Endothelial cell of umbilical vein (primary cell): ENCODE results near the gene MBD5. TPM values are rescaled to one million over a fixed set of nuclear protein-coding genes. Genes with fewer than 3 reads are reported as not detected.

Source experiments
- BruUV-seq: library from RNA; stranded (reverse); fragments of 400-500 nt; replicated peaks from 2 replicates; lab custom pipeline; 2021; lab: Mats Ljungman, UMichigan
- CTCF ChIA-PET: fragments of 300-600, 350-600 bp; sonication (Branson Sonifier 250); formaldehyde crosslinking; loops from one replicate; lab custom pipeline; 2021; ENCODE audit warnings: antibody characterized with exemption, inconsistent platforms; lab: Charles Lee
- POLR2A ChIA-PET: fragments of 300-600, 350-600 bp; sonication (Branson Sonifier 250); formaldehyde crosslinking; loops from one replicate; lab custom pipeline; 2021; ENCODE audit warnings: antibody characterized with exemption, inconsistent platforms; lab: Charles Lee
- DNase-seq: peaks from one replicate; pipeline ENCODE4 v3.0.0-alpha.2; 2011; ENCODE audit warnings: low read depth, low spot score
- FAIRE-seq: peaks from 2 replicates; lab custom pipeline; 2011; peaks lifted over from hg19 to GRCh38; lab: Jason Lieb, UNC
- H2AFZ ChIP-seq: 2 replicates; pipeline ENCODE4 v1.6.0; 2012; ENCODE audit warnings: low read depth, low read length, control low read depth, inconsistent platforms
- H3K27ac ChIP-seq: 2 replicates; pipeline ENCODE4 v1.5.1; 2011; ENCODE audit warnings: low read depth, mild to moderate bottlenecking, control low read depth, low read length, moderate library complexity; ENCODE audit not compliant: insufficient read depth
- H3K27me3 ChIP-seq, 2 experiments: 2 replicates each; pipeline versions ENCODE4 v1.6.0 to v1.6.1; 2011; ENCODE audit warnings: low read length in 2 of 2, mixed read lengths in 1 of 2; ENCODE audit not compliant: control insufficient read depth in 2 of 2, insufficient read depth in 2 of 2
- H3K36me3 ChIP-seq, 2 experiments: 2 replicates in 1 of 2; 3 replicates in 1 of 2; pipeline ENCODE4 v1.5.1; 2011; ENCODE audit warnings: low read length in 2 of 2, mild to moderate bottlenecking in 1 of 2, moderate library complexity in 1 of 2; ENCODE audit not compliant: control insufficient read depth in 2 of 2, insufficient read depth in 2 of 2; ENCODE audit errors: extremely low read depth in 1 of 2
- H3K4me1 ChIP-seq: 3 replicates; pipeline ENCODE4 v1.5.1; 2011; ENCODE audit warnings: mild to moderate bottlenecking, low read length; ENCODE audit not compliant: control insufficient read depth, insufficient read depth; ENCODE audit errors: extremely low read depth
- H3K4me2 ChIP-seq: 2 replicates; pipeline ENCODE4 v1.6.1; 2011; ENCODE audit warnings: low read length, control low read depth, mixed read lengths; ENCODE audit not compliant: insufficient read depth
- H3K4me3 ChIP-seq, 3 experiments: fragments of 200-600 bp in 1 of 3; sonication (generic), shearing (Covaris generic) in 1 of 3; replicated peaks in 1 of 3; 2 replicates each; pipeline ENCODE4 v1.5.1; 2011 to 2016; ENCODE audit warnings: control low read depth in 3 of 3, low read length in 3 of 3, mild to moderate bottlenecking in 2 of 3, inconsistent platforms in 1 of 3, low read depth in 1 of 3, moderate library complexity in 1 of 3; ENCODE audit not compliant: insufficient read depth in 1 of 3
- H3K79me2 ChIP-seq: 2 replicates; pipeline ENCODE4 v1.6.0; 2012; ENCODE audit warnings: low read length, inconsistent platforms; ENCODE audit not compliant: control insufficient read depth, insufficient read depth
- H3K9ac ChIP-seq: replicated peaks from 2 replicates; pipeline ENCODE3; 2011; ENCODE audit warnings: low read length, control low read depth; ENCODE audit not compliant: insufficient read depth; ENCODE audit errors: extremely low read depth
- H3K9me1 ChIP-seq: replicated peaks from 3 replicates; pipeline ENCODE4 v1.6.0; 2011; ENCODE audit warnings: mild to moderate bottlenecking, low read length; ENCODE audit not compliant: control insufficient read depth, insufficient read depth; ENCODE audit errors: extremely low read depth
- H3K9me3 ChIP-seq: replicated peaks from 2 replicates; pipeline ENCODE4 v1.5.1; 2012; ENCODE audit warnings: low read length, inconsistent platforms; ENCODE audit not compliant: control insufficient read depth, insufficient read depth
- H4K20me1 ChIP-seq: replicated peaks from 2 replicates; pipeline ENCODE3; 2011; ENCODE audit warnings: mild to moderate bottlenecking, low read length; ENCODE audit not compliant: control insufficient read depth, insufficient read depth; ENCODE audit errors: extremely low read depth
- EZH2 ChIP-seq: IDR thresholded peaks from 2 replicates; pipeline ENCODE4 v1.6.1; 2012; ENCODE audit warnings: borderline replicate concordance, low read depth, mild to moderate bottlenecking, moderate library complexity, low read length, inconsistent platforms; ENCODE audit not compliant: severe bottlenecking
- FOS ChIP-seq: IDR thresholded peaks from 2 replicates; pipeline ENCODE4 v1.6.1; 2011; ENCODE audit warnings: mild to moderate bottlenecking, low read length, moderate library complexity, borderline replicate concordance; ENCODE audit not compliant: insufficient read depth
- GATA2 ChIP-seq: IDR thresholded peaks from 2 replicates; pipeline ENCODE4 v1.7.0; 2011; ENCODE audit warnings: low read depth, mild to moderate bottlenecking, moderate library complexity, mixed read lengths, low read length; ENCODE audit not compliant: insufficient read length, insufficient read depth
- JUN ChIP-seq: IDR thresholded peaks from 2 replicates; pipeline ENCODE4 v1.6.1; 2011; ENCODE audit warnings: borderline replicate concordance, low read depth; ENCODE audit not compliant: insufficient read length, insufficient read depth
- MYC ChIP-seq: IDR thresholded peaks from one replicate; pipeline ENCODE4 v1.6.1; 2011; ENCODE audit warnings: mild to moderate bottlenecking, low read depth, low read length
- POLR2A ChIP-seq: IDR thresholded peaks from 2 replicates; pipeline ENCODE4 v1.6.1; 2012; ENCODE audit warnings: low read depth, mild to moderate bottlenecking, control low read depth, low read length
- POLR2AphosphoS5 ChIP-seq: IDR thresholded peaks from 2 replicates; pipeline ENCODE4 v1.6.1; 2012; ENCODE audit warnings: low read depth, mild to moderate bottlenecking, control low read depth, low read length, moderate library complexity; ENCODE audit not compliant: insufficient read depth
- dilution Hi-C: fragments of 300-500 bp; cut with MboI; formaldehyde crosslinking; loops from one replicate; pipeline ENCODE4 v1.15.0; 2019; ENCODE audit warnings: low sequenced_read_pairs; ENCODE audit not compliant: extremely low pct_ligation_motif_present
- intact Hi-C: fragments of 100-400 bp; cut with micrococcal nuclease; formaldehyde crosslinking; loops from one replicate; pipeline ENCODE4 v1.10.0; 2022
- polyA plus RNA-seq, 4 experiments: library from polyadenylated mRNA; depleted of rRNA in 3 of 4; stranded (reverse) in 3 of 4; unstranded in 1 of 4; fragments of >200 nt; gene quantifications; 2 replicates each; pipeline versions ENCODE4 v1.2.1 to v1.2.3, GENCODE V29; 2011 to 2012; ENCODE audit warnings: missing spikeins in 1 of 4
- total RNA-seq: library from RNA; stranded (reverse); gene quantifications from 2 replicates; pipeline ENCODE4 v1.2.3, GENCODE V29; 2021
- TF ChIP-seq, protein P1 (sequence below), 2 donors: IDR thresholded peaks; 1 replicate in 1 of 2; 2 replicates in 1 of 2; pipeline ENCODE4 v1.5.1; 2011; ENCODE audit warnings: low read length in 2 of 2, mild to moderate bottlenecking in 2 of 2, moderate library complexity in 2 of 2, control low read depth in 1 of 2, inconsistent platforms in 1 of 2, low read depth in 1 of 2; ENCODE audit not compliant: insufficient read depth in 1 of 2; ENCODE audit errors: extremely low read depth in 1 of 2
- TF ChIP-seq, protein P2 (sequence below): IDR thresholded peaks from 2 replicates; pipeline ENCODE4 v1.6.1; 2011; ENCODE audit not compliant: insufficient read depth, insufficient read length

Gene MBD5
- total and polyA plus RNA-seq, 2 donors (not counting 3 experiments of a cell fraction or from before 2014, with no cell fraction given): 11.3 to 37.0 TPM

DNA sequence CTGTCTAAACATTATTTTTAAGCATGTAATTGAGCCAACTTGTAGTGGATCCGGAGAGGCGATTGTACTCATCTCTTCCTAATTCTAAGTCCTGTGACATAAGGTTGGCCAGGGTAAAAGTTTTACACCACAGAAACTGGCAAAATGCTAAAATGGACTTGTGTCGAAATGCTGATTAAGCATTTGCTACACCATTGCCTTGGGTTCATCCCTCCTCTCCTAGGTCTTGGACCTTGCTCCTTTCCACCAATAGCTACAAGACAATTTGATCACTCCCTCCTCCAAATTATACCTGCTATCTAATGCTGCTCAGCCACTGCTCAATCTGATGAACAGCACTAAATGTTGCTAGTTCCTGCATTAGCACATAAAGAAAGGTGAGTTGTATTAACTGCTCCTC lies 491.0 kb downstream of the MBD5 start:
- FAIRE-seq: no peak
- ChIA-PET POLR2A (no interaction called here), CTCF (no interaction called here)
- Histone ChIP-seq H3K4me2 (no peak overlapping the region), H3K79me2 (no peaks in the 10 kb centered on the region), H4K20me1 (no peaks in the 10 kb centered on the region), H3K4me1 (peaks cover 11% of the 10 kb centered on the region), H3K4me3 (no peak overlapping the region), H3K9ac (no peak overlapping the region), H3K27me3 (no peaks in the 10 kb centered on the region), H3K9me3 (no peaks in the 10 kb centered on the region), H2AFZ (no peak overlapping the region), H3K36me3 (no peaks in the 10 kb centered on the region), H3K9me1 (no peaks in the 10 kb centered on the region), H3K27ac (no peak overlapping the region)
- dilution Hi-C loops (no loop called here), intact Hi-C loops (no loop called here)
- BruUV-seq: no TSS peak
- DNase-seq: no peak
- TF ChIP-seq POLR2A (no peak), GATA2 (no peak), JUN (no peak), FOS (no peak), EZH2 (no peak), POLR2AphosphoS5 (no peak), MYC (no peak)
- TF ChIP-seq, protein P1, sequence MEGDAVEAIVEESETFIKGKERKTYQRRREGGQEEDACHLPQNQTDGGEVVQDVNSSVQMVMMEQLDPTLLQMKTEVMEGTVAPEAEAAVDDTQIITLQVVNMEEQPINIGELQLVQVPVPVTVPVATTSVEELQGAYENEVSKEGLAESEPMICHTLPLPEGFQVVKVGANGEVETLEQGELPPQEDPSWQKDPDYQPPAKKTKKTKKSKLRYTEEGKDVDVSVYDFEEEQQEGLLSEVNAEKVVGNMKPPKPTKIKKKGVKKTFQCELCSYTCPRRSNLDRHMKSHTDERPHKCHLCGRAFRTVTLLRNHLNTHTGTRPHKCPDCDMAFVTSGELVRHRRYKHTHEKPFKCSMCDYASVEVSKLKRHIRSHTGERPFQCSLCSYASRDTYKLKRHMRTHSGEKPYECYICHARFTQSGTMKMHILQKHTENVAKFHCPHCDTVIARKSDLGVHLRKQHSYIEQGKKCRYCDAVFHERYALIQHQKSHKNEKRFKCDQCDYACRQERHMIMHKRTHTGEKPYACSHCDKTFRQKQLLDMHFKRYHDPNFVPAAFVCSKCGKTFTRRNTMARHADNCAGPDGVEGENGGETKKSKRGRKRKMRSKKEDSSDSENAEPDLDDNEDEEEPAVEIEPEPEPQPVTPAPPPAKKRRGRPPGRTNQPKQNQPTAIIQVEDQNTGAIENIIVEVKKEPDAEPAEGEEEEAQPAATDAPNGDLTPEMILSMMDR (IDR thresholded peaks at IDR 0.05; ENCODE audit: extremely low read depth in 1 of 2, insufficient read depth in 1 of 2, low read depth in 1 of 2, low read length in 2 of 2): no peak
- TF ChIP-seq, protein P2, sequence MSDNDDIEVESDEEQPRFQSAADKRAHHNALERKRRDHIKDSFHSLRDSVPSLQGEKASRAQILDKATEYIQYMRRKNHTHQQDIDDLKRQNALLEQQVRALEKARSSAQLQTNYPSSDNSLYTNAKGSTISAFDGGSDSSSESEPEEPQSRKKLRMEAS: no peak
